OCI-LY7 (cell line): ENCODE results near the gene SELENOM. TPM values are rescaled to one million over a fixed set of nuclear protein-coding genes. Genes with fewer than 3 reads are reported as not detected.

Experiments used
- BruUV-seq: library from RNA; stranded (reverse); fragments of 400-500 nt; replicated peaks from 2 replicates; lab custom pipeline; 2021; lab: Mats Ljungman, UMichigan
- CTCF ChIA-PET: fragments of 300-600 bp; sonication (Branson Sonifier 250); formaldehyde crosslinking; loops from one replicate; lab custom pipeline; 2022; ENCODE audit warnings: antibody characterized with exemption; ENCODE audit not compliant: unreplicated experiment; lab: Charles Lee
- POLR2A ChIA-PET: fragments of 300-600 bp; sonication (Branson Sonifier 250); formaldehyde crosslinking; loops from one replicate; lab custom pipeline; 2022; ENCODE audit warnings: antibody characterized with exemption; lab: Charles Lee
- DNase-seq: peaks from one replicate; pipeline ENCODE4 v3.0.0-alpha.2; 2015; ENCODE audit warnings: low spot score
- H2AFZ ChIP-seq: fragments of 200-600 bp; sonication (generic), shearing (Covaris generic); 2 replicates; pipeline ENCODE4 v1.6.1; 2014; ENCODE audit warnings: mild to moderate bottlenecking, antibody characterized with exemption, low read length, moderate library complexity
- H3K27ac ChIP-seq: fragments of 200-600 bp; sonication (generic); 2 replicates; pipeline ENCODE4 v1.5.1; 2014; ENCODE audit warnings: mixed run types, low read depth, mild to moderate bottlenecking, moderate library complexity, low read length, inconsistent platforms; ENCODE audit not compliant: poor library complexity, severe bottlenecking
- H3K36me3 ChIP-seq: fragments of 200-600 bp; sonication (generic); 2 replicates; pipeline ENCODE4 v1.6.1; 2014; ENCODE audit warnings: mild to moderate bottlenecking, antibody characterized with exemption, low read length, moderate library complexity, mixed read lengths; ENCODE audit not compliant: insufficient read depth
- H3K4me1 ChIP-seq: fragments of 200-600 bp; sonication (generic); 2 replicates; pipeline ENCODE4 v1.5.1; 2014; ENCODE audit warnings: mild to moderate bottlenecking, low read length; ENCODE audit not compliant: insufficient read depth, poor library complexity, severe bottlenecking
- H3K4me2 ChIP-seq: fragments of 200-600 bp; sonication (generic); 2 replicates; pipeline ENCODE4 v1.6.1; 2014; ENCODE audit warnings: mild to moderate bottlenecking, low read length
- H3K4me3 ChIP-seq: fragments of 200-600 bp; sonication (generic); 2 replicates; pipeline ENCODE4 v1.5.1; 2014; ENCODE audit warnings: mild to moderate bottlenecking, low read depth, low read length; ENCODE audit not compliant: poor library complexity, severe bottlenecking
- H3K79me2 ChIP-seq: fragments of 200-600 bp; sonication (generic); 2 replicates; pipeline ENCODE4 v1.6.1; 2016; ENCODE audit warnings: low read depth, mild to moderate bottlenecking, low read length, moderate library complexity, mixed read lengths; ENCODE audit not compliant: insufficient read depth
- H3K9me2 ChIP-seq: fragments of 200-600 bp; sonication (generic); 2 replicates; pipeline ENCODE4 v1.6.1; 2016; ENCODE audit warnings: mild to moderate bottlenecking, low read length, mixed read lengths; ENCODE audit not compliant: insufficient read depth
- H3K9me3 ChIP-seq: fragments of 200-600 bp; sonication (generic); 2 replicates; pipeline ENCODE4 v1.6.1; 2014; ENCODE audit warnings: mild to moderate bottlenecking, mixed run types, low read length, mixed read lengths
- H4K20me1 ChIP-seq: fragments of 200-600 bp; sonication (generic); 2 replicates; pipeline ENCODE4 v1.6.1; 2014; ENCODE audit warnings: mild to moderate bottlenecking, antibody characterized with exemption, low read length, moderate library complexity, mixed read lengths; ENCODE audit not compliant: insufficient read depth
- CTCF ChIP-seq: fragments of 200-600 bp; sonication (generic); conservative IDR thresholded peaks from 2 replicates; pipeline ENCODE4 v1.5.1; 2014; ENCODE audit warnings: mild to moderate bottlenecking, antibody characterized with exemption, low read length, moderate library complexity, mixed read lengths
- EZH2phosphoT487 ChIP-seq: fragments of 200-600 bp; sonication (generic); IDR thresholded peaks from 2 replicates; pipeline ENCODE4 v1.6.1; 2018; ENCODE audit warnings: low read depth, borderline replicate concordance, mild to moderate bottlenecking, mixed run types, antibody characterized with exemption, low read length, moderate library complexity, mixed read lengths
- intact Hi-C: fragments of 100-400 bp; cut with micrococcal nuclease; formaldehyde crosslinking; loops from one replicate; pipeline ENCODE4 v1.10.0; 2022; ENCODE audit not compliant: unreplicated experiment
- total RNA-seq, 2 experiments: library from RNA; depleted of rRNA in 1 of 2; stranded (reverse); fragments of >200 nt in 1 of 2; shearing (Covaris generic) in 1 of 2; gene quantifications; 2 replicates each; pipeline ENCODE4 v1.2.3, GENCODE V29; 2014 to 2022

Gene SELENOM
- total RNA-seq, 2 experiments from 2014 or later: 0.55 to 1.4 TPM

GRCh38 chr22:31080848-31081649 is 26.3 kb downstream of the SELENOM start, which contains the start of gene SMTN:
Gene SMTN, plus strand, starts transcription at chr22:31081318. Its CDS starts 1,941 bp downstream, at chr22:31083259.
- Histone ChIP-seq H3K27ac (peak within 1 kb of the TSS; percentile 29), H3K9me3 (no peaks in the 10 kb centered on the region), H3K79me2 (no peaks in the 10 kb centered on the region; the same call in 1 of the 2 replicates), H3K4me2 (peak within 1 kb of the TSS; percentile 95), H4K20me1 (no peaks in the 10 kb centered on the region), H3K4me3 (peak within 1 kb of the TSS; percentile 73), H2AFZ (peak within 1 kb of the TSS; percentile 81), H3K36me3 (no peaks in the 10 kb centered on the region), H3K9me2 (no peaks in the 10 kb centered on the region), H3K4me1 (peaks cover 46% of the 10 kb centered on the region)
- CTCF ChIA-PET: interaction anchor here (0.5 to 0.9 kb wide), 3 partner anchors 16 to 134 kb away, joined by 3 to 5 read pairs (median 3); no protein-coding TSS in a partner anchor
- POLR2A ChIA-PET: interaction anchor here (0.5 to 1.5 kb wide), 3 partner anchors 17 to 159 kb away, joined by 3 to 9 read pairs (median 6); no protein-coding TSS in a partner anchor
- DNase-seq: peak; percentile 92
- no TSS peak for BruUV-seq
- TF ChIP-seq CTCF: peak; percentile 39; the same call in 1 of the 2 replicates
- no peak for TF ChIP-seq EZH2phosphoT487
- intact Hi-C loops: loop anchor here (1.0 to 10.0 kb wide), 5 partner anchors 112 to 489 kb away; partner anchors contain the start of genes LIMK2, PES1, SLC35E4 and TUG1

GRCh38 chr22:31080164-31080847 is 27.1 kb downstream of the SELENOM start:
- H3K27ac ChIP-seq: peak overlapping the region; percentile 29
- ChIA-PET CTCF (interaction anchor here (0.5 to 0.9 kb wide), 3 partner anchors 16 to 133 kb away, joined by 3 to 5 read pairs (median 3); no protein-coding TSS in a partner anchor), POLR2A (interaction anchor here (0.5 to 1.5 kb wide), 3 partner anchors 16 to 158 kb away, joined by 3 to 9 read pairs (median 6); no protein-coding TSS in a partner anchor)
- H3K9me2 ChIP-seq: no peaks in the 10 kb centered on the region
- H3K79me2 ChIP-seq: no peaks in the 10 kb centered on the region; the same call in 1 of the 2 replicates
- H3K36me3 ChIP-seq: no peaks in the 10 kb centered on the region
- peaks cover 41% of the 10 kb centered on the region for H3K4me1 ChIP-seq
- H3K9me3 ChIP-seq: no peaks in the 10 kb centered on the region
- TF ChIP-seq EZH2phosphoT487 (no peak), CTCF (no peak)
- peak overlapping the region; percentile 81; the same call in 1 of the 2 replicates for H2AFZ ChIP-seq
- H4K20me1 ChIP-seq: no peaks in the 10 kb centered on the region
- H3K4me3 ChIP-seq: peak overlapping the region; percentile 73
- BruUV-seq: no TSS peak
- intact Hi-C loops: loop anchor here (1.0 to 10.0 kb wide), 5 partner anchors 111 to 488 kb away; partner anchors contain the start of genes LIMK2, PES1, SLC35E4 and TUG1
- H3K4me2 ChIP-seq: peak overlapping the region; percentile 95
- no peak for DNase-seq
